HFFc6 (cell line): ENCODE results near the gene FLNB. TPM values are rescaled to one million over a fixed set of nuclear protein-coding genes. Genes with fewer than 3 reads are reported as not detected.
A peak's percentile ranks its signal among the peaks of the same experiment; 100 is the strongest.

Experiments used
- DNase-seq: peaks from one replicate; pipeline ENCODE4 v3.0.0-alpha.2; 2018
- H3K27ac Mint-ChIP-seq: 2 replicates; pipeline ENCODE4 v1.8.0; 2020; ENCODE audit warnings: mild to moderate bottlenecking, mixed read lengths
- H3K27me3 Mint-ChIP-seq: 2 replicates; pipeline ENCODE4 v1.8.0; 2021; ENCODE audit warnings: mild to moderate bottlenecking, moderate library complexity, mixed read lengths; ENCODE audit not compliant: insufficient read depth
- H3K36me3 Mint-ChIP-seq: 2 replicates; pipeline ENCODE4 v1.8.0; 2021; ENCODE audit warnings: low read depth, mixed read lengths
- H3K4me1 Mint-ChIP-seq: 2 replicates; pipeline ENCODE4 v1.8.0; 2020; ENCODE audit warnings: low read depth, mixed read lengths
- H3K4me3 Mint-ChIP-seq: 2 replicates; pipeline ENCODE4 v1.8.0; 2020; ENCODE audit warnings: mild to moderate bottlenecking, moderate library complexity, mixed read lengths
- H3K9me3 Mint-ChIP-seq: 2 replicates; pipeline ENCODE4 v1.8.0; 2020; ENCODE audit warnings: mild to moderate bottlenecking, mixed read lengths
- total RNA-seq, 6 experiments: library from RNA; stranded (reverse); fragmentation: NEBNext Ultra II Directional; extraction: Animal tissue kit (Norgen Biotek cat#: 25700); gene quantifications; 2 replicates in 1 of 6; 3 replicates in 5 of 6; pipeline ENCODE4 v1.2.3, GENCODE V29; 2021
- TF ChIP-seq, protein P1 (sequence below): fragments of 200-600 bp; sonication (generic); IDR thresholded peaks from 2 replicates; pipeline ENCODE4 v1.5.0; 2021; ENCODE audit warnings: antibody characterized with exemption, mild to moderate bottlenecking

FLNB gene
- total RNA-seq, 6 experiments from 2014 or later = 93.8 to 117 (median 98.7) TPM

DNA sequence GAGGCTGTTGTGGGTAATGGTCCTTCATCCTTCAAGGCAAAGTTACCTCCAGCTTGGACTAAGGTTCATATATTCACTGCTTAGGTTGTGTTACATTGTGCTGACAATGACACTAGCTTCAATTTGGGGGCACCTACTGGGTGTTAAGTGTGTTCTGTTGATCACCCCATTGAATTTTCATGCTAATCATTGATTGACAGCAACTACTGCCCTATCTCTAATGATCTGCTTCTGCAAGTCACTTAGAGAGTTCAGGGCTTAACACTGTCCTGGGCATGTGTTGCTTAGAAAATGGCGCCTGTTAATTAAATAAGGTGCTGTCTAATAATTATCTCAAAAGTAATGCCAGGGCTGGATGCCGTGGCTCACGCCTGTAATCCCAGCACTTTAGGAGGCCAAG, 3.4 kb downstream of the FLNB start:
- no peak for DNase-seq
- peaks cover 79% of the 10 kb centered on the region for H3K4me1 Mint-ChIP-seq
- no peaks in the 10 kb centered on the region for H3K9me3 Mint-ChIP-seq
- H3K4me3 Mint-ChIP-seq = peak overlapping the region; percentile 91
- H3K27me3 Mint-ChIP-seq = peaks cover 3% of the 10 kb centered on the region; the same call in 1 of the 2 replicates
- H3K27ac Mint-ChIP-seq = no peak overlapping the region
- TF ChIP-seq, protein P1, sequence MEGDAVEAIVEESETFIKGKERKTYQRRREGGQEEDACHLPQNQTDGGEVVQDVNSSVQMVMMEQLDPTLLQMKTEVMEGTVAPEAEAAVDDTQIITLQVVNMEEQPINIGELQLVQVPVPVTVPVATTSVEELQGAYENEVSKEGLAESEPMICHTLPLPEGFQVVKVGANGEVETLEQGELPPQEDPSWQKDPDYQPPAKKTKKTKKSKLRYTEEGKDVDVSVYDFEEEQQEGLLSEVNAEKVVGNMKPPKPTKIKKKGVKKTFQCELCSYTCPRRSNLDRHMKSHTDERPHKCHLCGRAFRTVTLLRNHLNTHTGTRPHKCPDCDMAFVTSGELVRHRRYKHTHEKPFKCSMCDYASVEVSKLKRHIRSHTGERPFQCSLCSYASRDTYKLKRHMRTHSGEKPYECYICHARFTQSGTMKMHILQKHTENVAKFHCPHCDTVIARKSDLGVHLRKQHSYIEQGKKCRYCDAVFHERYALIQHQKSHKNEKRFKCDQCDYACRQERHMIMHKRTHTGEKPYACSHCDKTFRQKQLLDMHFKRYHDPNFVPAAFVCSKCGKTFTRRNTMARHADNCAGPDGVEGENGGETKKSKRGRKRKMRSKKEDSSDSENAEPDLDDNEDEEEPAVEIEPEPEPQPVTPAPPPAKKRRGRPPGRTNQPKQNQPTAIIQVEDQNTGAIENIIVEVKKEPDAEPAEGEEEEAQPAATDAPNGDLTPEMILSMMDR = no peak
- H3K36me3 Mint-ChIP-seq = peaks cover 12% of the 10 kb centered on the region; the same call in 1 of the 2 replicates

DNA sequence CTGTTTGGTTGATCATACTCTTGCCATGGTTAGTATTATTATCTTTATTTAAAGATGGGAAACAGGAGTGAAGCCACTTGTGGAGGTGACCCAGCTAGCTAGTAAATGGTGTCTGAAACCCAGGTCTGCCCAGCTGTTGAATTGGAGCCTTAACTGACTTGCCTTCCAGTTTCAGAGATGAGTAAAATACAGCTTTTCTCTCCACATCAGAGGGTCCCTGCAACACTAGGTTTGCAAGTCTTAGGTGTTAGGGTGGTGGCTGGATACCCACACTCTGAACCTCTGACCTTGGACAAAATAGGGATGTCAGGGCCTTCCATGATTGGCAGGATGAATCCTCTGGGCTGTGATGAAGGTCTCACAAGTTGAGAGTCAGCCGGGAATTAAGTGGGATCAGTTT, 4.1 kb downstream of the FLNB start:
- no peak for DNase-seq
- no peaks in the 10 kb centered on the region for H3K9me3 Mint-ChIP-seq
- peak overlapping the region; percentile 94 for H3K27ac Mint-ChIP-seq
- no peak overlapping the region for H3K4me3 Mint-ChIP-seq
- H3K36me3 Mint-ChIP-seq = peaks cover 12% of the 10 kb centered on the region; the same call in 1 of the 2 replicates
- TF ChIP-seq, protein P1 = no peak
- peaks cover 3% of the 10 kb centered on the region; the same call in 1 of the 2 replicates for H3K27me3 Mint-ChIP-seq
- peaks cover 81% of the 10 kb centered on the region for H3K4me1 Mint-ChIP-seq

DNA sequence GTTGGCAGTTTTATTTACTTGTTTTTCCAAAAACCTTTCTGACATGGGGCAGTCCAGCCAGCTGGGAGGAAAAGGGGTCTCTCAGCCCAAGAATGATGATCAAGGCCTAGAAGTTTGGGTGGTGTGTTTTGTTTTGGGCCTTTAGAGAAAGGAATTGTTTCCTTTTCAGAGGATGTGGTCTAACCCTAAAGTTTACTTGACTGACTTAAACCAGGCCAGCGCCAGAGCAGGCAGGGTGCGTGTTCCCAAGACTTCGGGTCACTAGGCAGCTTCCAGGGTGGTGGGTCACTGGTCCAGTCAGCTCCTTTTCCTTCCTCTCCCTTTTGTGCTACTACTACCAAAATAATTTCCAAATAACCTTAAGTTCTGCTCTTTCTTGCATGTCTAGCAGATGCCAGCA, 4.9 kb downstream of the FLNB start:
- H3K4me1 Mint-ChIP-seq = peaks cover 81% of the 10 kb centered on the region
- H3K4me3 Mint-ChIP-seq = 0 out of 2 replicates have a peak overlapping the region, but pooled peaks have one; percentile 74
- no peaks in the 10 kb centered on the region for H3K9me3 Mint-ChIP-seq
- no peak for DNase-seq
- peak overlapping the region; percentile 94 for H3K27ac Mint-ChIP-seq
- TF ChIP-seq, protein P1 = no peak
- peaks cover 3% of the 10 kb centered on the region; the same call in 1 of the 2 replicates for H3K27me3 Mint-ChIP-seq
- peaks cover 12% of the 10 kb centered on the region; the same call in 1 of the 2 replicates for H3K36me3 Mint-ChIP-seq

DNA sequence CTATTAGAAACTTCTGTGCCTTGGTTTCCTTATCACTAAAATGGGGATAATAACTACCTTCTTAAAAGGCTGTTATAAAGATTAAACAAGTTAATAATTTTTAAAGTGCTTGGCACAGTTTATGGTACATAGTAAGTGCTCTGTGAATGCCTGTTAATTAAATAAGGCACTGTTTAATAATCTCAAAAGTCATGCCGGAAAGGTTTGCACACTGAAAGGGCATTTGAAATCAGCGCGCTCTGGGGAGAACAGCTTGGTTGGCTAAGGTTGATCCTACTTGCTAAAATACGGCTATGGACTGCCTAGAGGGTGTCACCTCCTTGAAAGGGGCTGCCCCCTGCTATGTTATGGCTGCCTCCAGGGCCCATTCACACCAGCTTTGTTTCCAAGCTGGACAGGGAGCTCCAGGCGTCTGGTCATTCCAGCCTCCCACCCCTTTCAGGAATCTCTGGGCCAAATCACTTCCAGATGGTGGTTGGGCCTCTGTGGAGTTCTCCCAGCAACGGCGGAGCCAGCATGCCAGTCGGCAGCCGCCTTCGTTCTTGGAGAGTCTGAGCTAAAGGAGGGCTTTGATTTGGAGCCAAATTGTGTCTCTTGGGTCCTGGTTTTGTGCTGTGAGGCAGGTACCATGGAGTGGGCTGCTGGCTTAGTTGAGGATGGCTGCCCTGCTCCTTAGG, 5.9 kb downstream of the FLNB start:
- no peaks in the 10 kb centered on the region for H3K9me3 Mint-ChIP-seq
- H3K4me1 Mint-ChIP-seq = peaks cover 86% of the 10 kb centered on the region
- peaks cover 13% of the 10 kb centered on the region; the same call in 1 of the 2 replicates for H3K36me3 Mint-ChIP-seq
- TF ChIP-seq, protein P1 = no peak
- peak overlapping the region; percentile 74 for H3K4me3 Mint-ChIP-seq
- DNase-seq = peak; percentile 95
- H3K27ac Mint-ChIP-seq = peak overlapping the region; percentile 94
- H3K27me3 Mint-ChIP-seq = peaks cover 3% of the 10 kb centered on the region; the same call in 1 of the 2 replicates

DNA sequence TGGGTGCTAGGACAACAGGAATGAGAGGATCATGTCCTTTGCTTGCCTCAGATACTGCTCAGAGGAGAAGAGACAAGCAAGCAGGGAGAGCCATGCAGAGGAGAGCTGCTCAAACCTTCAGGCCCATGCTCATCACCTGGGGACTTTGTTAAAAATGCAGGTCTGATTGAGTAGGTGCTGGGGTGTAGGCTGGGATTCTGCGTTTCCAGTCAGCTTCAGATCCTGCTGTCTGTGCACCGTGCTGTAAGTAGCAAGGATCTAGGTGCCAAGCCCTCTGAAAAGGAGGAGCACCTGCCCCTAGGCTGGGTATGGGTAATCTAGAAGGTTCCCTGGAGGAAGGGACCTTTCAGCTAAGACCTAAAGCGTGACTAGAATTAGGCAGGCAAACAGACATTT, 7.3 kb downstream of the FLNB start:
- peak overlapping the region; percentile 94 for H3K27ac Mint-ChIP-seq
- 0 out of 2 replicates have a peak, but pooled peaks cover 9% of the 10 kb centered on the region for H3K36me3 Mint-ChIP-seq
- H3K4me1 Mint-ChIP-seq = peaks cover 88% of the 10 kb centered on the region
- H3K27me3 Mint-ChIP-seq = no peaks in the 10 kb centered on the region
- H3K4me3 Mint-ChIP-seq = 0 out of 2 replicates have a peak overlapping the region, but pooled peaks have one; percentile 74
- no peaks in the 10 kb centered on the region for H3K9me3 Mint-ChIP-seq
- DNase-seq = no peak
- TF ChIP-seq, protein P1 = no peak
